H1 (cell line): ENCODE measurements around the gene SYTL1. TPM values are rescaled to one million over a fixed set of nuclear protein-coding genes. Genes with fewer than 3 reads are reported as not detected.
A peak's percentile ranks its signal among the peaks of the same experiment; 100 is the strongest.

Source experiments
- EGR1 ChIP-seq: IDR thresholded peaks from 2 replicates; pipeline ENCODE4 v1.6.1; 2011; ENCODE audit warnings: low read depth, low read length, borderline replicate concordance
- JUN ChIP-seq: IDR thresholded peaks from 2 replicates; pipeline ENCODE4 v1.6.1; 2011; ENCODE audit warnings: low read depth, mild to moderate bottlenecking, improper control_type of control experiment, low read length
- MAX ChIP-seq: IDR thresholded peaks from 2 replicates; pipeline ENCODE4 v1.6.1; 2012; ENCODE audit warnings: inconsistent platforms
- POLR2A ChIP-seq, 2 experiments: IDR thresholded peaks; 1 replicate in 1 of 2; 2 replicates in 1 of 2; pipeline ENCODE4 v1.6.1; 2011; ENCODE audit warnings: low read depth in 2 of 2, low read length in 2 of 2, mild to moderate bottlenecking in 2 of 2; ENCODE audit errors: control extremely low read depth in 1 of 2
- TAF7 ChIP-seq: optimal IDR thresholded peaks from 2 replicates; pipeline ENCODE3; 2011; ENCODE audit warnings: low read depth, mild to moderate bottlenecking, inconsistent platforms, low read length, moderate library complexity, borderline replicate concordance
- polyA plus RNA-seq, 7 experiments: library from polyadenylated mRNA; depleted of rRNA in 3 of 7; stranded (reverse) in 5 of 7; unstranded in 2 of 7; fragments of >200 nt in 5 of 7; fragments of 200-250 nt in 2 of 7; gene quantifications; 1 replicate in 5 of 7; 2 replicates in 1 of 7; 4 replicates in 1 of 7; pipeline versions ENCODE4 v1.2.1 to v1.2.3, GENCODE V29; 2011 to 2013; ENCODE audit warnings: missing spikeins in 2 of 7, mixed read lengths in 2 of 7
- total RNA-seq: library from RNA; stranded (reverse); fragmentation: NEBNext Ultra II Directional; extraction: Animal tissue kit (Norgen Biotek cat#: 25700); gene quantifications from 2 replicates; pipeline ENCODE4 v1.2.1, GENCODE V29; 2021

Gene SYTL1
- total and polyA plus RNA-seq, 2 of the 8 experiments (the other 6 are each of a cell fraction or from before 2014, with no cell fraction given): 6.4 to 19.5 TPM

GRCh38 chr1:27341525-27342252 is at the start of gene SYTL1 (continued):
- TF ChIP-seq MAX: peak; percentile 34; the same call in 1 of the 2 replicates
- no peak for TF ChIP-seq JUN
- TF ChIP-seq EGR1: peak; percentile 75; the same call in 1 of the 2 replicates
- TF ChIP-seq POLR2A (IDR thresholded peaks at IDR 0.05; ENCODE audit: control extremely low read depth in 1 of 2, low read depth in 2 of 2, low read length in 2 of 2): no peak
- no peak for TF ChIP-seq TAF7
